Esophagus squamous epithelium (tissue), 4 donors: Measurements from ENCODE around the gene NOSIP.

Experiments
- CTCF ChIP-seq, 6 experiments: fragments of 450-650 bp in 4 of 6; fragments of 200-600 bp in 2 of 6; sonication (generic) in 2 of 6; IDR thresholded peaks; one replicate each; pipeline ENCODE4 v1.5.1; 2016 to 2019; ENCODE audit warnings: antibody characterized with exemption in 6 of 6, mild to moderate bottlenecking in 4 of 6, moderate library complexity in 4 of 6
- POLR2A ChIP-seq, 4 donors: fragments of 450-650 bp; IDR thresholded peaks; one replicate each; pipeline ENCODE4 v1.6.1; 2017; ENCODE audit warnings: antibody characterized with exemption in 4 of 4, mild to moderate bottlenecking in 4 of 4, moderate library complexity in 3 of 4

GRCh38 chr19:49530708-49531107 is 49.6 kb downstream of the NOSIP start:
- TF ChIP-seq CTCF (IDR thresholded peaks at IDR 0.05) (no peak), POLR2A (IDR thresholded peaks at IDR 0.05) (no peak)
